HCT116 (cell line): ENCODE measurements around the gene NIF3L1. TPM values are rescaled to one million over a fixed set of nuclear protein-coding genes. Genes with fewer than 3 reads are reported as not detected.

ENCODE experiments used
- ATAC-seq: fragments of 200-7000 bp; cut with Tn5 transposase; 2 replicates; pipeline ENCODE4 v1.9.1; 2020; ENCODE audit warnings: mild to moderate bottlenecking, moderate library complexity
- BruUV-seq: library from RNA; stranded (reverse); fragments of 400-500 nt; replicated peaks from 2 replicates; lab custom pipeline; 2021; lab: Mats Ljungman, UMichigan
- CTCF ChIA-PET: fragments of 300-600 bp; sonication (Branson Sonifier 250); formaldehyde crosslinking; loops from one replicate; lab custom pipeline; 2021; ENCODE audit warnings: antibody characterized with exemption; lab: Charles Lee
- POLR2A ChIA-PET: fragments of 300-600, 350-600 bp; sonication (Branson Sonifier 250); formaldehyde crosslinking; loops from one replicate; lab custom pipeline; 2021; ENCODE audit warnings: antibody characterized with exemption; lab: Charles Lee
- RAD21 ChIA-PET, 2 experiments: fragments of 300-600 bp; sonication (Branson Sonifier 250); formaldehyde crosslinking; loops; one replicate each; lab custom pipeline; 2023; ENCODE audit warnings: low total read pairs in 2 of 2; ENCODE audit not compliant: uncharacterized antibody in 2 of 2, unreplicated experiment in 2 of 2, low non-redundant PET in 1 of 2; lab: Charles Lee
- DNase-seq: peaks from one replicate; pipeline ENCODE4 v3.0.0-alpha.2; 2010; ENCODE audit warnings: low read depth, low spot score
- H2AFZ ChIP-seq: fragments of 200-600 bp; shearing (Covaris generic), sonication (generic); 2 replicates; pipeline ENCODE4 v1.6.1; 2017; ENCODE audit warnings: low read depth, mixed run types, mixed read lengths, antibody characterized with exemption, low read length; ENCODE audit not compliant: poor library complexity, severe bottlenecking
- H3K27ac ChIP-seq: 2 replicates; pipeline ENCODE4 v1.5.1; 2012; ENCODE audit warnings: low read depth, low read length
- H3K27me3 ChIP-seq: fragments of 200-600 bp; sonication (generic); 2 replicates; pipeline ENCODE4 v1.6.1; 2016; ENCODE audit warnings: mixed run types, low read length, mixed read lengths; ENCODE audit not compliant: insufficient read depth
- H3K36me3 ChIP-seq, 2 experiments: fragments of 200-500 bp in 1 of 2; fragments of 200-600 bp in 1 of 2; sonication (Bioruptor generic) in 1 of 2; sonication (generic) in 1 of 2; 2 replicates each; pipeline versions ENCODE4 v1.5.1 to v1.6.1; 2014 to 2016; ENCODE audit warnings: low read length in 2 of 2, inconsistent platforms in 1 of 2, mixed read lengths in 1 of 2, mixed run types in 1 of 2; ENCODE audit not compliant: insufficient read depth in 2 of 2, control insufficient read depth in 1 of 2
- H3K4me1 ChIP-seq, 2 experiments: fragments of 200-600 bp in 1 of 2; sonication (generic) in 1 of 2; 2 replicates each; pipeline versions ENCODE4 v1.5.1 to v1.6.1; 2012 to 2017; ENCODE audit warnings: low read length in 2 of 2, inconsistent platforms in 1 of 2, mild to moderate bottlenecking in 1 of 2, mixed read lengths in 1 of 2, mixed run types in 1 of 2, moderate library complexity in 1 of 2; ENCODE audit not compliant: insufficient read depth in 2 of 2, control insufficient read depth in 1 of 2
- H3K4me2 ChIP-seq: fragments of 200-600 bp; sonication (generic); 2 replicates; pipeline ENCODE4 v1.6.1; 2017; ENCODE audit warnings: mixed run types, low read length, mixed read lengths
- H3K4me3 ChIP-seq, 2 experiments: fragments of 200-600 bp in 1 of 2; sonication (generic) in 1 of 2; replicated peaks in 1 of 2; 2 replicates each; pipeline ENCODE4 v1.5.1; 2011 to 2016; ENCODE audit warnings: low read length in 2 of 2, control low read depth in 1 of 2, low read depth in 1 of 2, mild to moderate bottlenecking in 1 of 2, mixed read lengths in 1 of 2, mixed run types in 1 of 2
- H3K79me2 ChIP-seq: fragments of 200-600 bp; sonication (generic); 2 replicates; pipeline ENCODE4 v1.6.1; 2017; ENCODE audit warnings: mild to moderate bottlenecking, mixed run types, low read length, moderate library complexity, mixed read lengths; ENCODE audit not compliant: insufficient read depth
- H3K9ac ChIP-seq: fragments of 200-600 bp; sonication (generic); 2 replicates; pipeline ENCODE4 v1.6.1; 2016; ENCODE audit warnings: low read length, mixed read lengths
- H3K9me2 ChIP-seq: fragments of 200-600 bp; sonication (generic), shearing (Covaris generic); 2 replicates; pipeline ENCODE4 v1.6.1; 2017; ENCODE audit warnings: mixed run types, mild to moderate bottlenecking, moderate library complexity; ENCODE audit not compliant: insufficient read depth
- H3K9me3 ChIP-seq, 2 experiments: fragments of 200-500 bp in 1 of 2; fragments of 200-600 bp in 1 of 2; sonication (Bioruptor generic) in 1 of 2; sonication (generic) in 1 of 2; 2 replicates each; pipeline ENCODE4 v1.6.1; 2014 to 2017; ENCODE audit warnings: low read length in 2 of 2, mixed read lengths in 2 of 2, inconsistent platforms in 1 of 2, low read depth in 1 of 2, mild to moderate bottlenecking in 1 of 2, mixed run types in 1 of 2, moderate library complexity in 1 of 2; ENCODE audit not compliant: control insufficient read depth in 1 of 2, insufficient read depth in 1 of 2
- H4K20me1 ChIP-seq: fragments of 200-600 bp; sonication (generic), shearing (Covaris generic); 2 replicates; pipeline ENCODE4 v1.6.1; 2017; ENCODE audit warnings: mixed run types, mild to moderate bottlenecking, moderate library complexity; ENCODE audit not compliant: insufficient read depth
- CBX3 ChIP-seq: IDR thresholded peaks from 2 replicates; pipeline ENCODE4 v1.6.1; 2012; ENCODE audit warnings: low read depth
- CEBPB ChIP-seq: IDR thresholded peaks from 2 replicates; pipeline ENCODE4 v1.6.1; 2012; ENCODE audit warnings: low read depth
- CTCF ChIP-seq, 3 experiments: fragments of 200-600 bp in 1 of 3; sonication (generic) in 1 of 3; IDR thresholded peaks in 2 of 3; conservative IDR thresholded peaks in 1 of 3; 2 replicates each; pipeline ENCODE4 v1.5.1; 2012 to 2017; ENCODE audit warnings: low read depth in 2 of 3, low read length in 2 of 3, antibody characterized with exemption in 1 of 3, borderline replicate concordance in 1 of 3, control low read depth in 1 of 3, mild to moderate bottlenecking in 1 of 3, mixed read lengths in 1 of 3, mixed run types in 1 of 3, moderate library complexity in 1 of 3; ENCODE audit not compliant: insufficient read depth in 1 of 3
- EGR1 ChIP-seq: IDR thresholded peaks from 2 replicates; pipeline ENCODE4 v1.6.1; 2012; ENCODE audit warnings: low read depth
- ELF1 ChIP-seq: IDR thresholded peaks from 2 replicates; pipeline ENCODE4 v1.6.1; 2012; ENCODE audit warnings: low read depth, borderline replicate concordance
- EZH2 ChIP-seq: fragments of 200-600 bp; sonication (generic); IDR thresholded peaks from 2 replicates; pipeline ENCODE4 v1.6.1; 2017; ENCODE audit warnings: antibody characterized with exemption, mixed run types
- EZH2phosphoT487 ChIP-seq: fragments of 200-600 bp; IDR thresholded peaks from 2 replicates; pipeline ENCODE4 v1.6.1; 2018; ENCODE audit warnings: antibody characterized with exemption, borderline replicate concordance
- FOSL1 ChIP-seq: IDR thresholded peaks from 2 replicates; pipeline ENCODE4 v1.6.1; 2012; ENCODE audit warnings: low read depth
- JUND ChIP-seq: IDR thresholded peaks from 2 replicates; pipeline ENCODE4 v1.6.1; 2012
- MAX ChIP-seq: IDR thresholded peaks from 2 replicates; pipeline ENCODE4 v1.6.1; 2012
- POLR2A ChIP-seq: IDR thresholded peaks from 2 replicates; pipeline ENCODE4 v1.7.0; 2011; ENCODE audit warnings: borderline replicate concordance; ENCODE audit not compliant: insufficient read depth, insufficient read length; ENCODE audit errors: extremely low read depth
- POLR2AphosphoS5 ChIP-seq: IDR thresholded peaks from 2 replicates; pipeline ENCODE4 v1.6.1; 2011; ENCODE audit warnings: mild to moderate bottlenecking, low read depth, low read length, moderate library complexity
- RAD21 ChIP-seq: IDR thresholded peaks from 2 replicates; pipeline ENCODE4 v1.6.1; 2012; ENCODE audit warnings: low read depth, mild to moderate bottlenecking
- SIN3A ChIP-seq: IDR thresholded peaks from 2 replicates; pipeline ENCODE4 v1.6.1; 2012; ENCODE audit warnings: low read depth
- SP1 ChIP-seq: IDR thresholded peaks from 2 replicates; pipeline ENCODE4 v1.6.1; 2012; ENCODE audit warnings: low read depth
- SRF ChIP-seq: IDR thresholded peaks from 2 replicates; pipeline ENCODE4 v1.6.1; 2012; ENCODE audit warnings: low read depth
- TCF7L2 ChIP-seq: IDR thresholded peaks from 2 replicates; pipeline ENCODE4 v1.7.0; 2011; ENCODE audit warnings: borderline replicate concordance, inconsistent platforms; ENCODE audit not compliant: insufficient read depth, insufficient read length; ENCODE audit errors: extremely low read depth
- YY1 ChIP-seq: IDR thresholded peaks from 2 replicates; pipeline ENCODE4 v1.6.1; 2011; ENCODE audit warnings: low read length, low read depth, moderate library complexity, mild to moderate bottlenecking; ENCODE audit not compliant: insufficient replicate concordance; ENCODE audit errors: extremely low read depth
- ZBTB33 ChIP-seq: IDR thresholded peaks from 2 replicates; pipeline ENCODE4 v1.6.1; 2011; ENCODE audit warnings: mild to moderate bottlenecking, low read length, moderate library complexity; ENCODE audit not compliant: insufficient replicate concordance; ENCODE audit errors: extremely low read depth
- ZFX ChIP-seq: fragments of 450-650 bp; IDR thresholded peaks from 2 replicates; pipeline ENCODE4 v1.6.1; 2017
- ZNF274 ChIP-seq: fragments of 200-500 bp; sonication (Bioruptor generic); IDR thresholded peaks from 2 replicates; pipeline ENCODE4 v1.6.1; 2014; ENCODE audit warnings: mild to moderate bottlenecking, low read depth, low read length, inconsistent platforms
- intact Hi-C: fragments of 100-400 bp; cut with micrococcal nuclease; formaldehyde crosslinking; loops from 2 replicates; pipeline ENCODE4 v1.10.0; 2022
- total RNA-seq: library from RNA; stranded (reverse); gene quantifications from one replicate; pipeline ENCODE4 v1.2.1, GENCODE V29; 2021; ENCODE audit not compliant: unreplicated experiment

The NIF3L1 gene
- total RNA-seq, 1 experiment from 2014 or later = 44.7 TPM

GRCh38 chr2:200864176-200865034 lies 24.8 kb upstream of the NIF3L1 start, which contains the start of gene CLK1:
Gene CLK1, minus strand, starts transcription at chr2:200864658. Its CDS starts 2,796 bp downstream, at chr2:200861862.
- H4K20me1 ChIP-seq = 0 out of 2 replicates have a peak, but pooled peaks cover 3% of the 10 kb centered on the region
- H3K36me3 ChIP-seq = peaks cover 15 to 26% of the 10 kb centered on the region in 2 experiments
- peak within 1 kb of the TSS; percentile 97 for H3K27ac ChIP-seq
- POLR2A ChIA-PET = interaction anchor here (0.7 to 2.7 kb wide), 10 partner anchors 11 to 286 kb away, joined by 3 to 19 read pairs (median 3); partner anchors contain the start of genes NIF3L1 and PPIL3
- RAD21 ChIA-PET = no interaction called here
- H3K79me2 ChIP-seq = peaks cover 50% of the 10 kb centered on the region
- no TSS peak for BruUV-seq
- H3K9me2 ChIP-seq = no peaks in the 10 kb centered on the region
- H3K9me3 ChIP-seq = no peaks in the 10 kb centered on the region
- H3K4me2 ChIP-seq = peak within 1 kb of the TSS; percentile 78
- no peaks in the 10 kb centered on the region for H3K27me3 ChIP-seq
- CTCF ChIA-PET = interaction anchor here (1.0 kb wide), 1 partner anchor 161 kb away, joined by 3 read pairs; no protein-coding TSS in a partner anchor
- no peak within 1 kb of the TSS for H2AFZ ChIP-seq
- intact Hi-C loops = loop anchor here (2.0 to 5.0 kb wide), 3 partner anchors 24 to 152 kb away; partner anchors contain the start of genes BZW1, NIF3L1 and PPIL3
- peak; percentile 90 for ATAC-seq
- H3K9ac ChIP-seq = peak within 1 kb of the TSS; percentile 94
- H3K4me1 ChIP-seq = peaks cover 6 to 23% of the 10 kb centered on the region in 2 experiments; a peak in 3 of 4 replicates
- peak within 1 kb of the TSS; percentile 90 to 96 for H3K4me3 ChIP-seq
- peak; percentile 79 for DNase-seq
- TF ChIP-seq ELF1 (no peak), SIN3A (peak; percentile 96), CEBPB (no peak), SP1 (peak; percentile 65), ZBTB33 (no peak), RAD21 (no peak), POLR2AphosphoS5 (peak; percentile 97), EZH2phosphoT487 (no peak), CBX3 (peak; percentile 78), TCF7L2 (peak; percentile 87), ZNF274 (no peak), EGR1 (peak; percentile 80), MAX (peak; percentile 87), JUND (peak; percentile 61; the same call in 1 of the 2 replicates), POLR2A (peak; percentile 95), ZFX (peak; percentile 71), FOSL1 (no peak), SRF (no peak), EZH2 (no peak), CTCF (IDR thresholded peaks at IDR 0.05 in 2 of 3, conservative IDR thresholded peaks at IDR 0.05 in 1 of 3; ENCODE audit: borderline replicate concordance in 1 of 3, insufficient read depth in 1 of 3, low read depth in 2 of 3, low read length in 2 of 3) (no peak), YY1 (peak; percentile 99)
